Vagina (tissue), 2 donors: ENCODE measurements around the gene SLC15A4. TPM values are rescaled to one million over a fixed set of nuclear protein-coding genes. Genes with fewer than 3 reads are reported as not detected.

ENCODE experiments used
- DNase-seq, 2 donors: peaks; one replicate each; pipeline ENCODE4 v3.0.0-alpha.2; 2017; ENCODE audit errors: extremely low spot score in 2 of 2
- H3K27ac ChIP-seq: fragments of 200-600 bp; sonication (generic); one replicate; pipeline ENCODE4 v1.5.1; 2019
- H3K27me3 ChIP-seq: fragments of 200-600 bp; sonication (generic); one replicate; pipeline ENCODE4 v1.5.1; 2019
- H3K36me3 ChIP-seq, 2 donors: fragments of 200-600 bp; sonication (generic); one replicate each; pipeline ENCODE4 v1.5.1; 2017 to 2019
- H3K4me1 ChIP-seq: fragments of 200-600 bp; sonication (generic); one replicate; pipeline ENCODE4 v1.5.1; 2019
- H3K4me3 ChIP-seq, 2 donors: fragments of 200-600 bp; sonication (generic); 1 replicate in 1 of 2; 2 replicates in 1 of 2; pipeline ENCODE4 v1.5.1; 2016 to 2019
- H3K9me3 ChIP-seq: fragments of 200-600 bp; sonication (generic); one replicate; pipeline ENCODE4 v1.5.1; 2019
- CTCF ChIP-seq, 3 experiments: fragments of 450-650 bp in 2 of 3; fragments of 200-600 bp in 1 of 3; sonication (generic) in 1 of 3; IDR thresholded peaks; one replicate each; pipeline ENCODE4 v1.5.1; 2017 to 2019; ENCODE audit warnings: antibody characterized with exemption in 3 of 3, mild to moderate bottlenecking in 2 of 3, moderate library complexity in 2 of 3
- POLR2A ChIP-seq, 2 donors: fragments of 450-650 bp; IDR thresholded peaks; one replicate each; pipeline ENCODE4 v1.6.1; 2017; ENCODE audit warnings: antibody characterized with exemption in 2 of 2, mild to moderate bottlenecking in 2 of 2, moderate library complexity in 2 of 2
- POLR2AphosphoS5 ChIP-seq, 2 donors: sonication (generic); formaldehyde crosslinking; IDR thresholded peaks; one replicate each; pipeline ENCODE4 v1.9.0; 2017; ENCODE audit warnings: antibody characterized with exemption in 2 of 2, mild to moderate bottlenecking in 2 of 2, low read depth in 1 of 2; ENCODE audit not compliant: insufficient read depth in 1 of 2
- intact Hi-C: fragments of 100-400 bp; cut with DNase I; formaldehyde crosslinking; loops from one replicate; pipeline ENCODE4 v1.15.1; 2023
- total RNA-seq: library from RNA; depleted of rRNA; stranded (reverse); fragments of >200 nt; gene quantifications from one replicate; pipeline ENCODE4 v1.2.3, GENCODE V29; 2016

SLC15A4 gene
- 36.1 TPM for total RNA-seq

DNA sequence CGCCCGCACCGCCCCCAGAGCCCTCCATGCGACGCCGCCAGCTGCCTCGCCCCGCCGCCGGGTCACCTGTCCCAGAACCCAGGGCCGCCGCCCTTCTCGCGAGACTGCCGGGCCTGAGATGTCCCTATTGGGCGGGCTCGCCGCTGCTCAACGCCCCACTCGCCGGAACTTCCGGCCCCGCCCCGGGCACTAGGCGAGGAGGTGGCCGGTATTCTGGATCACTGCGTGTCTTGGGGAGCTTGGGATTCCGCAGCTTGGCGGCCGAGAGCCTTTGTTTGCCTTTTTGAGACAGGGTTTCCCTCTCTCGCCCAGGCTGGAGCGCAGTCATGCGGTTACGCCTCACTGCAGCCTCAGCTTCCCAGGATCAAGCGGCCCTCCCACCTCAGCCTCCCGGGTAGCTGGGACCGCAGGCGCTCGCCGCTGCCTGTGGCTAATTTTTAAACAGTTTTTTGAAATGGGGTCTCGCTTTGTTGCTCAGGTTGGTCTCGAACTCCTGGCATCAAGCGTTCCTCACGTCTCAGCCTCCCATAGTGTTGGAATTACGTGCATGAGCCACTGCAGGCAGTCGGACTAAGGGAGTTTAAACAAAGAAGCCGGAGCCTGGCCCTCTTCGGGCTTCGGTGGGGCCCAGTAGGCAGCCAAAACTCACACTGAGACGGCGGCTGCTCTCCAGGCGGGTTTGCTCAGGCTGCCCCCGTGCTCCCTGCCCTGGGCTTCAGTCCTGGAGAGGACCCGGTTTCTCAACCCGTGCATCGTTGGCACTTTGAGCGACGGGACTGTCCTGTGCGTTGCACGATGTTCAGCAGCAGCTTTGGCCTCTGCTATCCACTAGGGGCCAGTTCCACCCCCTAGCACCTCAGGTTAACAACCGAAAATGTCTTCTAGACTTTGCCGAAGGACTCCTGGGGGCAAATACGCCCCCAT, at the start of gene SLC15A4:
Gene SLC15A4, minus strand, starts transcription at position 43 of the 924 bp plus-strand sequence. Its CDS starts 15 bp downstream, at position 28.
- no peaks in the 10 kb centered on the region for H3K9me3 ChIP-seq
- H3K4me1 ChIP-seq, result peaks cover 45% of the 10 kb centered on the region
- H3K36me3 ChIP-seq, result no peaks in the 10 kb centered on the region
- DNase-seq, result peak in 1 of 2 donors; percentile 94
- TF ChIP-seq POLR2A (IDR thresholded peaks at IDR 0.05) (peak in 1 of 2 donors; percentile 83), CTCF (IDR thresholded peaks at IDR 0.05) (no peak), POLR2AphosphoS5 (IDR thresholded peaks at IDR 0.05; ENCODE audit: insufficient read depth in 1 of 2, low read depth in 1 of 2) (peak; percentile 80 to 99)
- H3K27ac ChIP-seq, result peak within 1 kb of the TSS; percentile 78
- intact Hi-C loops, result no loop called here
- peak within 1 kb of the TSS; percentile 78 to 82 for H3K4me3 ChIP-seq
- H3K27me3 ChIP-seq, result no peaks in the 10 kb centered on the region

GRCh38 chr12:128872303-128872702, 48.5 kb upstream of the SLC15A4 start:
- DNase-seq, result no peak
- no peak overlapping the region for H3K4me3 ChIP-seq
- TF ChIP-seq POLR2AphosphoS5 (IDR thresholded peaks at IDR 0.05; ENCODE audit: insufficient read depth in 1 of 2, low read depth in 1 of 2), result no peak
- TF ChIP-seq POLR2A (IDR thresholded peaks at IDR 0.05), result no peak
- no peak for TF ChIP-seq CTCF (IDR thresholded peaks at IDR 0.05)
- no peak overlapping the region for H3K27ac ChIP-seq
- peaks cover 11% of the 10 kb centered on the region for H3K9me3 ChIP-seq
- H3K36me3 ChIP-seq, result no peaks in the 10 kb centered on the region
- H3K27me3 ChIP-seq, result no peaks in the 10 kb centered on the region
- intact Hi-C loops, result no loop called here
- no peaks in the 10 kb centered on the region for H3K4me1 ChIP-seq

GRCh38 chr12:128871516-128871892, 47.7 kb upstream of the SLC15A4 start:
- Histone ChIP-seq H3K4me1 (no peaks in the 10 kb centered on the region), H3K27ac (no peak overlapping the region), H3K27me3 (no peaks in the 10 kb centered on the region), H3K4me3 (no peak overlapping the region), H3K9me3 (peaks cover 3% of the 10 kb centered on the region), H3K36me3 (no peaks in the 10 kb centered on the region)
- TF ChIP-seq CTCF (IDR thresholded peaks at IDR 0.05) (no peak), POLR2A (IDR thresholded peaks at IDR 0.05) (no peak), POLR2AphosphoS5 (IDR thresholded peaks at IDR 0.05; ENCODE audit: insufficient read depth in 1 of 2, low read depth in 1 of 2) (no peak)
- no peak for DNase-seq
- intact Hi-C loops, result no loop called here

DNA sequence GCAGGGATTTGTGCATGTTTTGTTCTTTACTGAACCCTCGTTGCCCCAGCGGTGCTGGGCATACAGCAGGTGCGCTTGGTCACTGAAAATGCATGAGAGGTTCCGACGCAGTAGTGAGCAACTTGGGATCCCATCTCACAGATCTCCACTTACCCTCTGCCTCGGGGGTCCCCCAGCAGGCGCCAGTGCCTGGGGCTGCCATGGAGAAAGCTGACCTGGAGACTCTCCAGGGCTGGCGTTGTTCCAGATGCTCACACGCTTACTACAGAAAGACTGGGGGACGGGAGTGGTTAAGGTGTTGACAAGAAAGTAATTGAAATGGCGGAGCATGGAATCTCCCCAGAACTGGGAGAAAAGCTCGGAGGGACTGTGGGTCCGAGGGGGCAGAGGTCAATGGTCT, 43.7 kb upstream of the SLC15A4 start:
- Histone ChIP-seq H3K27me3 (no peaks in the 10 kb centered on the region), H3K4me1 (no peaks in the 10 kb centered on the region), H3K4me3 (no peak overlapping the region), H3K9me3 (no peaks in the 10 kb centered on the region), H3K36me3 (no peaks in the 10 kb centered on the region), H3K27ac (no peak overlapping the region)
- intact Hi-C loops, result no loop called here
- DNase-seq, result no peak
- TF ChIP-seq CTCF (IDR thresholded peaks at IDR 0.05) (no peak), POLR2AphosphoS5 (IDR thresholded peaks at IDR 0.05; ENCODE audit: insufficient read depth in 1 of 2, low read depth in 1 of 2) (no peak), POLR2A (IDR thresholded peaks at IDR 0.05) (no peak)
